ENCODE results near the gene MRC1. TPM values are rescaled to one million over a fixed set of nuclear protein-coding genes. Genes with fewer than 3 reads are reported as not detected.
A peak's percentile ranks its signal among the peaks of the same experiment; 100 is the strongest.

The MRC1 gene
- total RNA-seq, 1 donor from 2014 or later = 0.80 TPM

- Mint-ChIP-seq H3K4me3 (no peak overlapping the region), H3K27ac (no peak overlapping the region), H3K36me3 (no peaks in the 10 kb centered on the region), H3K4me1 (ENCODE audit: unreplicated experiment) (peaks cover 6% of the 10 kb centered on the region), H3K9me3 (no peaks in the 10 kb centered on the region), H3K27me3 (no peaks in the 10 kb centered on the region)
- no peak for TF ChIP-seq CTCF (conservative IDR thresholded peaks at IDR 0.05)
- no peak for DNase-seq (ENCODE audit: extremely low spot score, unreplicated experiment)
These were observed 14.1 kb upstream of the MRC1 start for GRCh38 chr10:17795083-17795482.

- Mint-ChIP-seq H3K9me3 (no peaks in the 10 kb centered on the region), H3K27me3 (no peaks in the 10 kb centered on the region), H3K27ac (no peak overlapping the region), H3K36me3 (no peaks in the 10 kb centered on the region), H3K4me1 (ENCODE audit: unreplicated experiment) (peaks cover 6% of the 10 kb centered on the region), H3K4me3 (no peak overlapping the region)
- TF ChIP-seq CTCF (conservative IDR thresholded peaks at IDR 0.05) = no peak
- DNase-seq (ENCODE audit: extremely low spot score, unreplicated experiment) = no peak
These were observed 13.1 kb upstream of the MRC1 start for GRCh38 chr10:17795813-17796594.

- TF ChIP-seq CTCF (conservative IDR thresholded peaks at IDR 0.05) = peak; percentile 49
These were observed 7.6 kb upstream of the MRC1 start for GRCh38 chr10:17801507-17801906.

GRCh38 chr10:17802350-17802749, 6.8 kb upstream of the MRC1 start:
- Mint-ChIP-seq H3K9me3 (no peaks in the 10 kb centered on the region), H3K4me1 (ENCODE audit: unreplicated experiment) (peaks cover 6% of the 10 kb centered on the region), H3K4me3 (no peak overlapping the region), H3K27me3 (peaks cover 4% of the 10 kb centered on the region), H3K27ac (no peak overlapping the region), H3K36me3 (no peaks in the 10 kb centered on the region)
- no peak for DNase-seq (ENCODE audit: extremely low spot score, unreplicated experiment)
- TF ChIP-seq CTCF (conservative IDR thresholded peaks at IDR 0.05) = no peak

More at GRCh38 chr10:17801507-17801906, 7.6 kb upstream of the MRC1 start:
- H3K4me1 Mint-ChIP-seq (ENCODE audit: unreplicated experiment) = peaks cover 6% of the 10 kb centered on the region
- no peak for DNase-seq (ENCODE audit: extremely low spot score, unreplicated experiment)
- H3K27me3 Mint-ChIP-seq = peaks cover 4% of the 10 kb centered on the region
- H3K4me3 Mint-ChIP-seq = no peak overlapping the region
- H3K9me3 Mint-ChIP-seq = no peaks in the 10 kb centered on the region
- no peaks in the 10 kb centered on the region for H3K36me3 Mint-ChIP-seq
- H3K27ac Mint-ChIP-seq = no peak overlapping the region

- Mint-ChIP-seq H3K4me1 (ENCODE audit: unreplicated experiment) (peaks cover 6% of the 10 kb centered on the region), H3K27ac (no peak overlapping the region), H3K4me3 (no peak overlapping the region), H3K27me3 (peaks cover 4% of the 10 kb centered on the region), H3K36me3 (no peaks in the 10 kb centered on the region), H3K9me3 (no peaks in the 10 kb centered on the region)
- no peak for DNase-seq (ENCODE audit: extremely low spot score, unreplicated experiment)
- no peak for TF ChIP-seq CTCF (conservative IDR thresholded peaks at IDR 0.05)
These were observed 6.2 kb upstream of the MRC1 start for GRCh38 chr10:17802976-17803375.

Measured in type B pancreatic cell (in vitro differentiated cells).